ENCODE measurements around the gene JADE1.

DNA sequence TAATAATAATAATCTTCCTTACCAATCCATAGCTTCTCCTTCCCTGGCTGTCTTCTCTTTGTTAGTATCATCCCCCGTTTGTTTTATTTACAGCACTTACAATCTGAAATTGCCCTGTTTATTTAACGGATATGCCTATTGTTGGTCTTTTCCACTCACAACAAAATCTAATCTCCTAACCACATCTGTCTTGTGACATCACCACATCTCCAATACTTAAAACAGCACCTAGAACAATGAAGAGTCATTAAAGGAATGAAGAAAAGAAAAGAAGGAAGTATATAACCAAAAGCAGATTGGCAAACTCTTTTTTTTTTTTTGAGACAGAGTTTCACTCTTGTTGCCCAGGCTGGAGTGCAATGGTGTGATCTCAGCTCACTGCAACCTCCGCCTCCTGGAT is 38.7 kb upstream of the JADE1 start:
- TF ChIP-seq POLR2AphosphoS5 (IDR thresholded peaks at IDR 0.05; ENCODE audit: low read depth, low read length) = no peak
- TF ChIP-seq TAF1 (IDR thresholded peaks at IDR 0.05; ENCODE audit: borderline replicate concordance, insufficient read depth, low read length) = no peak
- TF ChIP-seq FOXP2 (optimal IDR thresholded peaks at IDR 0.05; ENCODE audit: borderline replicate concordance, extremely low read depth, extremely low read length, insufficient read depth) = no peak
